ENCODE data around the gene SPPL2B.
"Not testable (repeated sequence)": the region's sequence is repeated elsewhere in the genome, so short reads cannot be mapped to it uniquely, and the experiment has no call there.

SPPL2B gene

DNA sequence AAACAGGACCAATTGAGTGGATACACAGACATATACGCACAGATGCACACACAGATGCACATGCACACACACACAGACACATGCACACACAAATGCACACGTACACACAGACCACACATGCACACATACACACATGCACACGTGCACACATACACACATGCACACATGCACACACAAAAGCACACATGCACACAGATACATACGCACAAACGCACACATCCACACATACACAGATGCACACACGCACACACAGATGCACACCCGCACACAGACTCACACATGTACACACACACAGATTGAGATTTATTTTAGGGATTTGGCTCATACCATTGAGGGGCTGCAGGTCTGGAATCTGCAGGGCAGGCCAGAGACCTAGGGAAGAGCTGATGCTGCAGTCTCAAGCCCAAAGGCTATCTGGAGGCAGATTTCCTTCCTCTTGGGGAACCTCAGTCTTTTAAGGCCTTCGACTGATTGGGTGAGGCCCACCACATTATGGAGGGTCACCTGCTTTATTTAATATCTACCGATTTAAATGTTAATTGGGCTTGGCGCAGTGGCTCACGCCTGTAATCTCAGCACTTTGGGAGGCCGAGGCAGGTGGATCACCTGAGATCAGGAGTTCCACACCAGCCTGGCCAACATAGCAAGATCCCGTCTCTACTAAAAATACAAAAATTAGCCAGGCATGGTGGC, 54.2 kb downstream of the SPPL2B start:
- no peak for DNase-seq
- ATAC-seq: no peak

DNA sequence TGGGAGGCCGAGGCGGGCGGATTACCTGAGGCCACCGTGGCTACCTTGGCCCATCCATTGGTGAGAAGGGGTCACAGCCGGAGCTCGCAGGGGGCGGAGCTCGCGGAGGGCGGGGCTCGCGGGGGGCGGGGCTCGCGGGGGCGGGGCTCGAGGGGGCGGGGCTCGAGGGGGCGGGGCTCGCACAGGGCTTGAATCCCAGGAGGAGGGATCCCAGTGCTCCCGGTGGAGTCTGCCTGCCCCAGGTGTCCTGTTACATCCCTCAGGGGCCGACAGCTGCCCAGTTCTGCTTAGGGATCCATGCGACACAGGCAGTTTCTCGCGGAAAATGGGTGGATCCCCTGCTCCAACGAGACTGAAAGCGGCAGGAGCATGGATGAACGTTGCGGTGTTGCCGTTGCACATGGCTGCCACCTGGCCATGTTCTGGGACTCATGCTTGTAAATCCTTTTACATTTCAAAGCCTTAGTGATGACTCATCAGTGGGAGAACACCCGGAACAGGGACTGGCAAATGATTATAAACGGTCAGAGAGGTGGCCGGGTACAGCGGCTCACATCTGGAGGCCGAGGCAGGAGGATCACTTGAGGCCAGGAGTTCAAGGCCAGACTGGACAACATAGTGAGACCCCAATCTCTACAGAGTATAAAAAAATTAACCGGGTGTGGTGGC, 56.7 kb downstream of the SPPL2B start:
- ATAC-seq: no peak
- DNase-seq: no peak

DNA sequence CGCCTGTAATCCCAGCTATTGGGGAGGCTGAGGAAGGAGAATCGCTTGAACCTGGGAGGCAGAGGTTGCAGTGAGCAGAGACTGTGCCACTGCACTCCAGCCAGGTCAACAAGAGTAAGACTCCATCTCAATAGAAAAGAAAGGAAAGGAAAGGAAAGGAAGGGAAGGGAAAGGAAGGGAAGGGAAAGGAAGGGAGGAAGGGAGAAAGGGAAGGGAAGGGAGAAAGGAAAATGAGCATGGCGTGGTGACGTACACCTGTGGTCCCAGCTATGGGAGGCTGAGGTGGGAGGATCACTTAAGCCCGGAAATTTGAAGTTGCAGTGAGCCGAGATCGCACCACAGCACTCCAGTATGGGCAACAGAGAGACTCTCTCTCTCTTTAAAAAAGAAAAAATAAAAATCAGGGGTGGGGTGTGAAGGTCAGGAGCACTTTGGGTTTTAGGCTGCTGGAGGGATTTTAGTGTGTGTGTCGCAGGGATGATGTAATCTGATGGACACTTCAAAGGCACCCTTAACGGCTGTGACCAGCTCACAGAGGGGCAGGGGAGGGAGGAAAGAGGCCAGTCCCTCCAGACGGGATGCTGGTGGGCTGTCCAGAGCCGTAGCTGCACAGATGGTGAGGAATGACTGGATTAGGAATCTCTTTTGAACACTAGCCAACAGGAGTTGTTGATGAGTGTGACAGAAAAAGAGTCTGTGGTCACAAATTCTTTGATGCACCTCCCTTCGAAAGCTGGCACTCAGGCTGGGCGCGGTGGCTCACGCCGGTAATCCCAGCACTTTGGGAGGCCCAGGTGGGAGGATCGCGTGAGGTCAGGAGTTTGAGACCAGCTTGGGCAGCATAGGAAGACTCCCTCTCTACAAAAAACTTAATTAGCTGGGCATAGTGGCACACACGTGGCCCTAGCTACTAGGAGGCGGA, 59.1 kb downstream of the SPPL2B start:
- ATAC-seq (no peak), DNase-seq (no peak)

DNA sequence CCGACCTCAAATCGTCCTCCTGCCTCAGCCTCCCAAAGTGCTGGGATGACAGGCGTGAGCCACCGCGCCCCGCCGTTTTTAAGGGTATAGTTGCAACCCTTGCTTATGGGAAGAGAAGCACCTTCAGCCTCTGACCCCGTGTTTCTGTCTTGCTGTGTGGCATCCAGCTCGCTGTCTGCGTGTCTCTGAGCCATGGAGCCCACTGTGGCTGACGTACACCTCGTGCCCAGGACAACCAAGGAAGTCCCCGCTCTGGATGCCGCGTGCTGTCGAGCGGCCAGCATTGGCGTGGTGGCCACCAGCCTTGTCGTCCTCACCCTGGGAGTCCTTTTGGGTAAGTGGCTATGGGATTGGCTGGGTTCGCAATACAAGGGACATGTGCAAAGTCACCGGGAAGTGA, 61.1 kb downstream of the SPPL2B start:
- no peak for DNase-seq
- ATAC-seq: no peak

DNA sequence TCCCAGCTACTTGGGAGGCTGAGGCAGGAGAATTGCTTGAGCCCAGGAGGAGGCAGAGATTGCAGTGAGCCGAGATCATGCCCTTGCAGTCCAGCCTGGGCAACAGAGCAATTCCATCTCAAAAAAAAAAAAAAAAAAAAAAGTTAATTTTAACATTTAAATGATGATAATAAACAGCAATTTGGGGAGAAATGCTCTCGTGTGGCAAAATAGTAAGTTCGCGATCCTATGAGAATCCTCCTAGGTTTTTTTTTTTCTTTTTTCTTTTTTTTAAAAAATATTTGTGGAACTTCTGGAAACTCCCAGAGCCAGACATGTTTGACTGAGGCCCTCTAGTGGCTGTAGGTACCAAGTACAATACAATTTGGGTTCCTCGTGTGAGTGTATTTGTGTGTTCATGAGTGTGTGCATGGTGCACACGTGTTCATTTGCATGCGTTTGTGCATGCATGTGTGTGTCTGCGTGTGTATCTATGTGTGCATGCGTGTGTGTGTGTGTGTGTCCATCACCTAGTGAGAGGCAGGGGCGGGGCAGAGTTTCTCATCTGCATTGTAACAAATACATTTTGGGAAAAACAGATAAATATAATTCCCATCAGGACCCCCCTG, 62.7 kb downstream of the SPPL2B start:
- no peak for ATAC-seq
- peak; percentile 32 for DNase-seq

DNA sequence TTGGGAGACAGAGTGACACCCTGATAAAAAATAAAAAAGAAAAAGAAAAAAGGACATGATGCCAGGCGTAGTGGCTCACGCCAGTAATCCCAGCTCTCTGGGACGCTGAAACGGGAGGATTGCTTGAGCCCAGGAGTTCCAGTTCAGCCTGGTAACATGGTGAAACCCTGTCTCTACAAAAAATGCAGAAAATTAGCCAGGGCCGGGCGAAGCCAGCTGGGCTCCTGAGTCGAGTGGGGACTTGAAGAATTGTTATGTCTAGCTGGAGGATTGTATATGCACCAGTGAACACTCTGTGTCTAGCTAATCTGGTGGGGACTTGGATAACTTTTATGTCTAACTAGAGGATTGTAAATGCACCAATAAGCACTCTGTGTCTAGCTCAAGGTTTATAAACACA, 63.9 kb downstream of the SPPL2B start:
- ATAC-seq (no peak), DNase-seq (no peak)

DNA sequence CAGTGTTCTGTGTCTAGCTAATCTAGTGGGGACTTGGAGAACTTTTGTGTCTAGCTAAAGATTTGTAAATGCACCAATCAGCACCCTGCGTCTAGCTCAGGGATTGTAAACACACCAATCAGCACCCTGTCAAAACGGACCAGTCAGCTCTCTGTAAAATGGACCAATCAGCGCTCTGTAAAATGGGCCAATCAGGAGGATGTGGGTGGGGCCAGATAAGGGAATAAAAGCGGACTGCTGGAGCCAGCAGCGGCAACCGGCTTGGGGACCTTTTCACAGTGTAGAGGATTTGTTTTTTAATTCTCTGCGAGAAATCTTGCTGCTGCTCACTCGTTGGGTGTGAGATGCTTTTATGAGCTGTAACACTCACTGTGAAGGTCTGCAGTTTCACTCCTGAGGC, 64.4 kb downstream of the SPPL2B start:
- ATAC-seq, DNase-seq: not testable (repeated sequence)

DNA sequence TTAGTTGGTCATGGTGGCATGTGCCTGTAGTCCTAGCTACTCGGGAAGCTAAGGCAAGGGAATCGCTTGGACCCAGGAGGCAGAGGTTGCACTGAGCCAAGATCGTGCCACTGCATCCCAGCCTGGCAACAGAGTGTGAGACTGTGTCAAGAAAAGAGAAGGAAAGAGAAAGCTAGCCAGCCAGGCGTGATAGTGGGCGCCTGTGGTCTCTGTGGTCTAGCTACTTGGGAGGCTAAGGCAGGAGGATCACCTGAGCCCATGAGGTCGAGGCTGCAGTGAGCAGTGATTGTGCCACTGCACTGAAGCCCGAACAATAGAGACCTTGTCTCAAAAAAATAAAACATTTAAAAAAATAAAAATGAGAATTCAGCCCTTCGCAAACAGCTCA, 65.6 kb downstream of the SPPL2B start:
- ATAC-seq: no peak
- DNase-seq: no peak

DNA sequence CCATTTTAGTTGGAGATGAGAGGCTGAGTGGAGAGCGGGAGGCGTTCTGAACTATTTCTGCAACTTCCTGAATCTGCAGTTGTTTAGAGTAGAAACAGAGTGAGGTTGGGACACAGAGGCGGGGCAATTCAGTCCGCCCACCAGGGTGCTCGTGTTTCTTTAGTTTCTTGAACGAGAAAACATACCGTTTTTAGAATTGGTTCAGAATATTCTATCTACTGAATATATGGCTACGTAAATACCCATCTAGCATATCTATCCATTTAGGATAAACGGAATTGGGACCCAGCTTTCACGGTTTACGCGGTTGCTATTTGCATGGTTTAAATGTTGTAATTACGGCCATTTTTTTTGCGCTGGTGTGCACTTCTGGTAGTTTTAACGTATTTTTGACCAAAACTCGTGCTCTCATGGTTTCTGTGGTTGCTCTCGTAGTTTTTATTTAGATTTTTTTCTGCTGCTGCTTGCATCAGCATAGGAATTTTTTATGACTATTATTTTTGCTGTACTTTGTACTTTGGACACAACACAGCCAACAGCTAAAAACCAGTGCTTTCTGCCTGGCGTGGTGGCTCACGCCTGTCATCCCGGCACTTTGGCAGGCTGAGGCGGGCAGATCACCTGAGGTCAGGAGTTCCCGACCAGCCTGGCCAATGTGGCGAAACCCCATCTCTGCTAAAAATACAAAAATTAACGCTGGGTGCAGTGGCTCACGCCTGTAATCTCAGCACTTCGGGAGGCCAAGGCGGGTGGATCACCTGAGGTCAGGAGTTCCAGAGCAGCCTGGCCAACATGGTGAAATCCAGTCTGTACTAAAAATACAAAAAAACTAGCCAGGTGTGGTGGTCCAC, 66.2 kb downstream of the SPPL2B start:
- ATAC-seq: no peak
- DNase-seq: no peak

DNA sequence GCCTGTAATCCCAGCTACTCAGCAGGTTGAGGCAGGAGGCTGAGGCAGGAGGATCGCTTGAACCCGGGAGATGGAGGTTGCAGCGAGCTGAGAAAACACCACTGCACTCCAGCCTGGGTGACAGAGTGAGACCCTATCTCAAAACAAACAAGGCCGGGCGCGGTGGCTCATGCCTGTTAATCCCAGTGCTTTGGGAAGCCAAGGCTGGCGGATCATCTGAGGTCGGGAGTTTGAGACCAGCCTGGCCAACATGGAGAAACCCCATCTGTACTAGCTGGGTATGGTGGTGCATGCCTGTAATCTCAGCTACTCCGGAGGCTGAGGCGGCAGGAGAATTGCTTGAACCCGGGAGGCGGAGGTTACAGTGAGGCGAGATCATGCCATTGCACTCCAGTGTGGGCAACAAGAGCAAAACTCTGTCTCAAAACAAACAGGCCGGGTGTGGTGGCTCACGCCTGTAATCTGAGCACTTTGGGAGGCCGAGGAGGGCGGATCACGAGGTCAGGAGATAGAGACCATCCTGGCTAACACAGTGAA, 66.9 kb downstream of the SPPL2B start:
- DNase-seq, ATAC-seq: not testable (repeated sequence)

DNA sequence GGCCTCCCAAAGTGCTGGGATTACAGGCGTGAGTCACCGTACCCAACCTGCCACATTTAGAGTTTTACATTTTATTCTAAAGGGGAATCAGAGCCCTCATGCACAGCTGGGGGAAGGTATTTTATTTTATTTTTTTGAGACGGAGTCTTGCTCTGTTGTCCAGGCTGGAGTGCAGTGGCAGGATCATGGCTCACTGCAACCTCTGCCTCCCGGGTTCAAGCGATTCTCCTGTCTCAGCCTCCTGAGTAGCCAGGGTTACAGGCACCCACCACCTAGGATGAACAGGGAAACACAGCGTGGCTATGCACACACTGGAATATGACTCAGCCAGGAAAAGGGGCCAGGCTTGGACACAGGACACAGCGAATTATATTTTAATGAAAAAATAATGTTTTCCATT, 68.7 kb downstream of the SPPL2B start:
- ATAC-seq, DNase-seq: not testable (repeated sequence)

DNA sequence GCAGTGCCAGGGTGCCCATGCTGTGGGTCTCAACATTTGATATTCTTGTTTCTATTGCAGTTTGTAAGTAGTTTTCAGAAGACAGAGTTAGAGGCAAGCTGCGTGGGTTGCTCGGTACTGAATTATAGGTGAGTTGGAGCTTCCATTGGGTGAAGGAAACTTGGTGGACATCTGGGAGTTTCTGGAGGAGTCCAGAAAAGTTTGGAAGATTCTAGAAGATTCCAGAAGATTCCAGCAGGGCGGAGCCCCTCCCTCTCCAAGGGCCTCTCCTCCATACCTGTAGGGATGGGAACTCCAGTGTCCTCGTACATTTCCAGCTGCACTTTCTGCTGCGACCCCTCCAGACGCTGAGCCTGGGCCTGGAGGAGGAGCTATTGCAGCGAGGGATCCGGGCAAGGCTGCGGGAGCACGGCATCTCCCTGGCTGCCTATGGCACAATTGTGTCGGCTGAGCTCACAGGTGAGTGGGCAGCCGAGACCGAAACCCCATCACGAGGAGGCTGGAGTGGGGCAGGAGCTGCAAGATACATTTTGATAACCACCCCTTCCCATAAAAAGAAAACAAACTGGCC, 70.3 kb downstream of the SPPL2B start:
- DNase-seq: no peak
- no peak for ATAC-seq

DNA sequence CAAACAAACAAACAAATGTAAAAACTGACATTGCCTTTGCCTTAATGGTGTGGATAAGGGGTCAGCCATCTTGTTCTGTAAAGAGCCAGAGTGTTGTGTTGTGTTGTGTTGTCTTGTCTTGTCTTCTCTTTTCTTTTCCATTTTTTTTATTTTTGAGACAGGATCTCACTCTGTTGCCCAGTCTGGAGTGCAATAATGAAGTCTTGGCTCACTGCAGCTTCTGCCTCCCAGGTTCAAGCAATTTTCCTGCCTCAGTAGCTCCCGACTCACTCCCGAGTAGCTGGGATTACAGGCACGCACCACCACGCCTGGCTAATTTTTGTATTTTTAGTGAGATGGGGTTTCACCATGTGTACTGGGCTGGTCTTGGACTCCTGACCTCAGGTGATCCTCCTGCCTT, 71.1 kb downstream of the SPPL2B start:
- no peak for DNase-seq
- no peak for ATAC-seq

All from stimulated activated naive CD8-positive, alpha-beta T cell treated with anti-CD3 and anti-CD28 coated beads, Interleukin-15, Interleukin-2, amounts not matched to agents 100 U/mL and 50 U/mL, for 24 hours (primary cell).